ENCODE measurements around the gene MET.
"Not testable (repeated sequence)": the region's sequence is repeated elsewhere in the genome, so short reads cannot be mapped to it uniquely, and the experiment has no call there.

MET gene

GRCh38 chr7:116754186-116754585 lies 82.2 kb downstream of the MET start:
- DNase-seq (ENCODE audit: low spot score): no peak

GRCh38 chr7:116757283-116757682 lies 85.3 kb downstream of the MET start:
- DNase-seq (ENCODE audit: low spot score): no peak

GRCh38 chr7:116759642-116760041 lies 87.6 kb downstream of the MET start:
- not testable (repeated sequence) for DNase-seq (ENCODE audit: low spot score)

GRCh38 chr7:116762971-116763370 lies 91.0 kb downstream of the MET start:
- no peak for DNase-seq (ENCODE audit: low spot score)

- DNase-seq (ENCODE audit: low spot score): no peak
Observed at GRCh38 chr7:116763647-116764046, 91.7 kb downstream of the MET start.

- DNase-seq (ENCODE audit: low spot score): no peak
Observed at GRCh38 chr7:116766881-116767280, 94.9 kb downstream of the MET start.

- no peak for DNase-seq (ENCODE audit: low spot score)
Observed at GRCh38 chr7:116769546-116769945, 97.5 kb downstream of the MET start.

- DNase-seq (ENCODE audit: low spot score): no peak
Observed at GRCh38 chr7:116770941-116771340, 98.9 kb downstream of the MET start.

GRCh38 chr7:116771640-116772039 lies 99.6 kb downstream of the MET start:
- DNase-seq (ENCODE audit: low spot score): no peak

- DNase-seq (ENCODE audit: low spot score): peak; percentile 26
Observed at GRCh38 chr7:116772423-116772863, 100.4 kb downstream of the MET start.

- DNase-seq (ENCODE audit: low spot score): no peak
Observed at GRCh38 chr7:116772926-116773749, 101.1 kb downstream of the MET start.

GRCh38 chr7:116776046-116776445 lies 104.0 kb downstream of the MET start:
- DNase-seq (ENCODE audit: low spot score): no peak

GRCh38 chr7:116776610-116777289 lies 104.8 kb downstream of the MET start:
- peak; percentile 22 for DNase-seq (ENCODE audit: low spot score)

- no peak for DNase-seq (ENCODE audit: low spot score)
Observed at GRCh38 chr7:116777651-116778281, 105.8 kb downstream of the MET start.

GRCh38 chr7:116779216-116779615 lies 107.2 kb downstream of the MET start:
- DNase-seq (ENCODE audit: low spot score): no peak

- DNase-seq (ENCODE audit: low spot score): no peak
Observed at GRCh38 chr7:116779931-116780330, 107.9 kb downstream of the MET start.

GRCh38 chr7:116780521-116780920 lies 108.5 kb downstream of the MET start:
- no peak for DNase-seq (ENCODE audit: low spot score)

- no peak for DNase-seq (ENCODE audit: low spot score)
Observed at GRCh38 chr7:116780966-116781365, 109.0 kb downstream of the MET start.

GRCh38 chr7:116781584-116781983 lies 109.6 kb downstream of the MET start:
- no peak for DNase-seq (ENCODE audit: low spot score)

GRCh38 chr7:116782177-116782711 lies 110.2 kb downstream of the MET start:
- DNase-seq (ENCODE audit: low spot score): no peak

- DNase-seq (ENCODE audit: low spot score): no peak
Observed at GRCh38 chr7:116783666-116784318, 111.8 kb downstream of the MET start.

GRCh38 chr7:116784647-116785046 lies 112.7 kb downstream of the MET start:
- no peak for DNase-seq (ENCODE audit: low spot score)
